KMS-11 (cell line): Measurements from ENCODE around the gene FAM156A.
"Not testable (repeated sequence)": the region's sequence is repeated elsewhere in the genome, so short reads cannot be mapped to it uniquely, and the experiment has no call there.

Source experiments
- H2AFZ ChIP-seq: fragments of 200-600 bp; sonication (generic); 2 replicates; pipeline ENCODE4 v1.6.1; 2016; ENCODE audit warnings: antibody characterized with exemption, mixed run types, low read depth
- H3K27ac ChIP-seq: fragments of 200-600 bp; sonication (generic); 2 replicates; pipeline ENCODE4 v1.6.1; 2016; ENCODE audit warnings: mild to moderate bottlenecking, mixed run types
- H3K27me3 ChIP-seq: fragments of 200-600 bp; sonication (generic); 2 replicates; pipeline ENCODE4 v1.6.1; 2017; ENCODE audit warnings: mild to moderate bottlenecking, low read depth, mixed run types, moderate library complexity; ENCODE audit not compliant: insufficient read depth
- H3K36me3 ChIP-seq: fragments of 200-600 bp; sonication (generic); 2 replicates; pipeline ENCODE4 v1.6.1; 2017; ENCODE audit warnings: mild to moderate bottlenecking, mixed run types; ENCODE audit not compliant: insufficient read depth
- H3K4me1 ChIP-seq: fragments of 200-600 bp; sonication (generic); 2 replicates; pipeline ENCODE4 v1.6.1; 2016; ENCODE audit warnings: mild to moderate bottlenecking, low read depth, mixed run types; ENCODE audit not compliant: poor library complexity, severe bottlenecking
- H3K4me2 ChIP-seq: fragments of 200-600 bp; sonication (generic); 2 replicates; pipeline ENCODE4 v1.7.0; 2016; ENCODE audit warnings: mild to moderate bottlenecking, mixed run types
- H3K4me3 ChIP-seq: fragments of 200-600 bp; sonication (generic); IDR thresholded peaks from 2 replicates; pipeline ENCODE4 v1.6.1; 2017; ENCODE audit warnings: low read depth, low read length, mixed read lengths; ENCODE audit not compliant: insufficient read depth
- H3K79me2 ChIP-seq: fragments of 200-600 bp; sonication (generic); 2 replicates; pipeline ENCODE4 v1.6.1; 2016; ENCODE audit warnings: low read depth, mixed run types; ENCODE audit not compliant: insufficient read depth
- H3K9ac ChIP-seq: fragments of 200-600 bp; sonication (generic); 2 replicates; pipeline ENCODE4 v1.6.1; 2016; ENCODE audit warnings: mild to moderate bottlenecking, mixed run types
- H4K20me1 ChIP-seq: fragments of 200-600 bp; sonication (generic); 2 replicates; pipeline ENCODE4 v1.6.1; 2016; ENCODE audit warnings: mild to moderate bottlenecking, mixed run types; ENCODE audit not compliant: insufficient read depth
- CTCF ChIP-seq: fragments of 200-600 bp; sonication (generic); conservative IDR thresholded peaks from 2 replicates; pipeline ENCODE4 v1.6.1; 2017; ENCODE audit warnings: low read depth, mild to moderate bottlenecking, antibody characterized with exemption, low read length, moderate library complexity, mixed read lengths

The FAM156A gene

GRCh38 chrX:52958113-52958959 lies at the start of gene FAM156A:
FAM156A (minus strand) TSS chrX:52958518; CDS start chrX:52948588, 9,930 bp downstream.
- not testable (repeated sequence) for H2AFZ ChIP-seq, H3K4me2 ChIP-seq, H3K27me3 ChIP-seq, H3K9ac ChIP-seq, H3K79me2 ChIP-seq, H3K27ac ChIP-seq, H3K36me3 ChIP-seq, H3K4me3 ChIP-seq, H3K4me1 ChIP-seq, H4K20me1 ChIP-seq

GRCh38 chrX:53005327-53005726 lies 47.0 kb upstream of the FAM156A start:
- Histone ChIP-seq H3K4me2 (no peak overlapping the region), H3K27ac (no peak overlapping the region), H3K4me3 (no peak overlapping the region), H3K36me3 (no peaks in the 10 kb centered on the region), H3K4me1 (no peaks in the 10 kb centered on the region), H3K79me2 (no peaks in the 10 kb centered on the region), H2AFZ (no peak overlapping the region), H3K27me3 (no peaks in the 10 kb centered on the region), H3K9ac (no peak overlapping the region), H4K20me1 (no peaks in the 10 kb centered on the region)
- TF ChIP-seq CTCF = no peak

- no peak overlapping the region for H3K4me2 ChIP-seq
- no peak for TF ChIP-seq CTCF
- H3K36me3 ChIP-seq = no peaks in the 10 kb centered on the region
- no peaks in the 10 kb centered on the region for H3K79me2 ChIP-seq
- H3K9ac ChIP-seq = no peak overlapping the region
- no peak overlapping the region for H3K4me3 ChIP-seq
- H4K20me1 ChIP-seq = no peaks in the 10 kb centered on the region
- no peaks in the 10 kb centered on the region for H3K27me3 ChIP-seq
- H3K27ac ChIP-seq = no peak overlapping the region
- no peaks in the 10 kb centered on the region for H3K4me1 ChIP-seq
- no peak overlapping the region for H2AFZ ChIP-seq
Observed at GRCh38 chrX:53004811-53005210, 46.5 kb upstream of the FAM156A start.

- H3K9ac ChIP-seq = no peak overlapping the region
- no peaks in the 10 kb centered on the region for H3K36me3 ChIP-seq
- H4K20me1 ChIP-seq = no peaks in the 10 kb centered on the region
- H3K4me2 ChIP-seq = no peak overlapping the region
- no peak for TF ChIP-seq CTCF
- no peak overlapping the region for H3K27ac ChIP-seq
- H3K27me3 ChIP-seq = no peaks in the 10 kb centered on the region
- H3K4me1 ChIP-seq = no peaks in the 10 kb centered on the region
- no peaks in the 10 kb centered on the region for H3K79me2 ChIP-seq
- H3K4me3 ChIP-seq = no peak overlapping the region
- H2AFZ ChIP-seq = no peak overlapping the region
Observed at GRCh38 chrX:53004038-53004437, 45.7 kb upstream of the FAM156A start.

GRCh38 chrX:53003111-53003510 lies 44.8 kb upstream of the FAM156A start:
- no peak overlapping the region for H2AFZ ChIP-seq
- no peak overlapping the region for H3K4me3 ChIP-seq
- no peaks in the 10 kb centered on the region for H3K36me3 ChIP-seq
- no peak overlapping the region for H3K4me2 ChIP-seq
- H3K27ac ChIP-seq = no peak overlapping the region
- H3K27me3 ChIP-seq = no peaks in the 10 kb centered on the region
- TF ChIP-seq CTCF = no peak
- H4K20me1 ChIP-seq = no peaks in the 10 kb centered on the region
- H3K4me1 ChIP-seq = no peaks in the 10 kb centered on the region
- H3K79me2 ChIP-seq = no peaks in the 10 kb centered on the region
- H3K9ac ChIP-seq = no peak overlapping the region
